OCI-LY7 (cell line): ENCODE measurements around the gene NDC1. TPM values are rescaled to one million over a fixed set of nuclear protein-coding genes. Genes with fewer than 3 reads are reported as not detected.

Experiments used
- BruUV-seq: library from RNA; stranded (reverse); fragments of 400-500 nt; replicated peaks from 2 replicates; lab custom pipeline; 2021; lab: Mats Ljungman, UMichigan
- CTCF ChIA-PET: fragments of 300-600 bp; sonication (Branson Sonifier 250); formaldehyde crosslinking; loops from one replicate; lab custom pipeline; 2022; ENCODE audit warnings: antibody characterized with exemption; ENCODE audit not compliant: unreplicated experiment; lab: Charles Lee
- POLR2A ChIA-PET: fragments of 300-600 bp; sonication (Branson Sonifier 250); formaldehyde crosslinking; loops from one replicate; lab custom pipeline; 2022; ENCODE audit warnings: antibody characterized with exemption; lab: Charles Lee
- DNase-seq: peaks from one replicate; pipeline ENCODE4 v3.0.0-alpha.2; 2015; ENCODE audit warnings: low spot score
- H2AFZ ChIP-seq: fragments of 200-600 bp; sonication (generic), shearing (Covaris generic); 2 replicates; pipeline ENCODE4 v1.6.1; 2014; ENCODE audit warnings: mild to moderate bottlenecking, antibody characterized with exemption, low read length, moderate library complexity
- H3K27ac ChIP-seq: fragments of 200-600 bp; sonication (generic); 2 replicates; pipeline ENCODE4 v1.5.1; 2014; ENCODE audit warnings: mixed run types, low read depth, mild to moderate bottlenecking, moderate library complexity, low read length, inconsistent platforms; ENCODE audit not compliant: poor library complexity, severe bottlenecking
- H3K36me3 ChIP-seq: fragments of 200-600 bp; sonication (generic); 2 replicates; pipeline ENCODE4 v1.6.1; 2014; ENCODE audit warnings: mild to moderate bottlenecking, antibody characterized with exemption, low read length, moderate library complexity, mixed read lengths; ENCODE audit not compliant: insufficient read depth
- H3K4me1 ChIP-seq: fragments of 200-600 bp; sonication (generic); 2 replicates; pipeline ENCODE4 v1.5.1; 2014; ENCODE audit warnings: mild to moderate bottlenecking, low read length; ENCODE audit not compliant: insufficient read depth, poor library complexity, severe bottlenecking
- H3K4me2 ChIP-seq: fragments of 200-600 bp; sonication (generic); 2 replicates; pipeline ENCODE4 v1.6.1; 2014; ENCODE audit warnings: mild to moderate bottlenecking, low read length
- H3K4me3 ChIP-seq: fragments of 200-600 bp; sonication (generic); 2 replicates; pipeline ENCODE4 v1.5.1; 2014; ENCODE audit warnings: mild to moderate bottlenecking, low read depth, low read length; ENCODE audit not compliant: poor library complexity, severe bottlenecking
- H3K79me2 ChIP-seq: fragments of 200-600 bp; sonication (generic); 2 replicates; pipeline ENCODE4 v1.6.1; 2016; ENCODE audit warnings: low read depth, mild to moderate bottlenecking, low read length, moderate library complexity, mixed read lengths; ENCODE audit not compliant: insufficient read depth
- H3K9me2 ChIP-seq: fragments of 200-600 bp; sonication (generic); 2 replicates; pipeline ENCODE4 v1.6.1; 2016; ENCODE audit warnings: mild to moderate bottlenecking, low read length, mixed read lengths; ENCODE audit not compliant: insufficient read depth
- H3K9me3 ChIP-seq: fragments of 200-600 bp; sonication (generic); 2 replicates; pipeline ENCODE4 v1.6.1; 2014; ENCODE audit warnings: mild to moderate bottlenecking, mixed run types, low read length, mixed read lengths
- H4K20me1 ChIP-seq: fragments of 200-600 bp; sonication (generic); 2 replicates; pipeline ENCODE4 v1.6.1; 2014; ENCODE audit warnings: mild to moderate bottlenecking, antibody characterized with exemption, low read length, moderate library complexity, mixed read lengths; ENCODE audit not compliant: insufficient read depth
- CTCF ChIP-seq: fragments of 200-600 bp; sonication (generic); conservative IDR thresholded peaks from 2 replicates; pipeline ENCODE4 v1.5.1; 2014; ENCODE audit warnings: mild to moderate bottlenecking, antibody characterized with exemption, low read length, moderate library complexity, mixed read lengths
- EZH2phosphoT487 ChIP-seq: fragments of 200-600 bp; sonication (generic); IDR thresholded peaks from 2 replicates; pipeline ENCODE4 v1.6.1; 2018; ENCODE audit warnings: low read depth, borderline replicate concordance, mild to moderate bottlenecking, mixed run types, antibody characterized with exemption, low read length, moderate library complexity, mixed read lengths
- intact Hi-C: fragments of 100-400 bp; cut with micrococcal nuclease; formaldehyde crosslinking; loops from one replicate; pipeline ENCODE4 v1.10.0; 2022; ENCODE audit not compliant: unreplicated experiment
- total RNA-seq, 2 experiments: library from RNA; depleted of rRNA in 1 of 2; stranded (reverse); fragments of >200 nt in 1 of 2; shearing (Covaris generic) in 1 of 2; gene quantifications; 2 replicates each; pipeline ENCODE4 v1.2.3, GENCODE V29; 2014 to 2022

Gene NDC1
- total RNA-seq, 2 experiments from 2014 or later, result 51.8 to 71.5 TPM

GRCh38 chr1:53837646-53837923 is 511 bp downstream of the NDC1 start:
- H3K36me3 ChIP-seq, result peaks cover 41% of the 10 kb centered on the region
- peaks cover 19% of the 10 kb centered on the region; the same call in 1 of the 2 replicates for H3K9me3 ChIP-seq
- peaks cover 17% of the 10 kb centered on the region for H4K20me1 ChIP-seq
- H3K27ac ChIP-seq, result peak overlapping the region; percentile 83
- TF ChIP-seq EZH2phosphoT487, result no peak
- TF ChIP-seq CTCF, result no peak
- DNase-seq, result peak; percentile 47
- no peaks in the 10 kb centered on the region for H3K9me2 ChIP-seq
- H3K4me3 ChIP-seq, result peak overlapping the region; percentile 83
- H3K79me2 ChIP-seq, result peaks cover 55% of the 10 kb centered on the region
- CTCF ChIA-PET, result interaction anchor here (0.6 kb wide), 2 partner anchors 44 to 586 kb away, joined by 3 read pairs; no protein-coding TSS in a partner anchor
- BruUV-seq, result no TSS peak
- H3K4me2 ChIP-seq, result peak overlapping the region; percentile 89
- peak overlapping the region; percentile 95; the same call in 1 of the 2 replicates for H2AFZ ChIP-seq
- POLR2A ChIA-PET, result interaction anchor here (1.1 to 4.4 kb wide), 3 partner anchors 11 to 108 kb away, joined by 4 to 23 read pairs (median 4); partner anchors contain the start of genes IFT25 and LRRC42
- intact Hi-C loops, result loop anchor here (10.0 kb wide), 1 partner anchor 1783 kb away; the partner anchor contains the start of genes BTF3L4 and TXNDC12
- peaks cover 32% of the 10 kb centered on the region for H3K4me1 ChIP-seq

GRCh38 chr1:53835491-53835890 is 2.6 kb downstream of the NDC1 start:
- Histone ChIP-seq H3K79me2 (peaks cover 67% of the 10 kb centered on the region), H3K9me2 (no peaks in the 10 kb centered on the region), H4K20me1 (peaks cover 23% of the 10 kb centered on the region), H3K4me2 (peak overlapping the region; percentile 89), H3K4me1 (peaks cover 32% of the 10 kb centered on the region), H3K9me3 (peaks cover 14% of the 10 kb centered on the region; the same call in 1 of the 2 replicates), H2AFZ (no peak overlapping the region), H3K36me3 (peaks cover 60% of the 10 kb centered on the region), H3K4me3 (peak overlapping the region; percentile 83), H3K27ac (peak overlapping the region; percentile 83)
- peak; percentile 14 for DNase-seq
- POLR2A ChIA-PET, result interaction anchor here (0.5 to 4.4 kb wide), 6 partner anchors 9 to 213 kb away, joined by 4 to 23 read pairs (median 6); partner anchors contain the start of gene IFT25
- intact Hi-C loops, result loop anchor here (10.0 kb wide), 1 partner anchor 1781 kb away; the partner anchor contains the start of genes BTF3L4 and TXNDC12
- CTCF ChIA-PET, result interaction anchor here (1.4 kb wide), 1 partner anchor 9 kb away, joined by 3 read pairs; no protein-coding TSS in a partner anchor
- BruUV-seq, result no TSS peak
- TF ChIP-seq EZH2phosphoT487, result no peak
- no peak for TF ChIP-seq CTCF

GRCh38 chr1:53834776-53835175 is 3.3 kb downstream of the NDC1 start:
- Histone ChIP-seq H3K4me2 (peak overlapping the region; percentile 89), H3K27ac (peak overlapping the region; percentile 83), H4K20me1 (peaks cover 23% of the 10 kb centered on the region), H3K36me3 (peaks cover 66% of the 10 kb centered on the region), H3K9me2 (no peaks in the 10 kb centered on the region), H2AFZ (no peak overlapping the region), H3K4me3 (peak overlapping the region; percentile 83), H3K79me2 (peaks cover 67% of the 10 kb centered on the region), H3K9me3 (peaks cover 14% of the 10 kb centered on the region; the same call in 1 of the 2 replicates), H3K4me1 (peaks cover 32% of the 10 kb centered on the region)
- no peak for TF ChIP-seq CTCF
- no peak for TF ChIP-seq EZH2phosphoT487
- POLR2A ChIA-PET, result interaction anchor here (0.6 to 4.4 kb wide), 4 partner anchors 9 to 888 kb away, joined by 5 to 23 read pairs (median 5); no protein-coding TSS in a partner anchor
- intact Hi-C loops, result loop anchor here (10.0 kb wide), 1 partner anchor 1780 kb away; the partner anchor contains the start of genes BTF3L4 and TXNDC12
- CTCF ChIA-PET, result interaction anchor here (1.4 kb wide), 1 partner anchor 9 kb away, joined by 3 read pairs; no protein-coding TSS in a partner anchor
- peak; percentile 63 for DNase-seq
- no TSS peak for BruUV-seq
